K562 (cell line): ENCODE results near the gene TGFBR3L. TPM values are rescaled to one million over a fixed set of nuclear protein-coding genes. Genes with fewer than 3 reads are reported as not detected.

ENCODE experiments used
- ATAC-seq: fragments of 200-7000 bp; cut with Tn5 transposase; 3 replicates; pipeline ENCODE4 v1.9.1; 2020; ENCODE audit warnings: moderate library complexity
- BruUV-seq: library from RNA; stranded (reverse); fragments of 400-500 nt; replicated peaks from 2 replicates; lab custom pipeline; 2021; lab: Mats Ljungman, UMichigan
- CTCF ChIA-PET: fragments of 300-600 bp; formaldehyde crosslinking; extraction: SDS; loops from one replicate; lab custom pipeline; 2021; ENCODE audit warnings: low intra/inter-chr PET ratio; lab: Yijun Ruan, JAX
- POLR2A ChIA-PET: fragments of 300-600, 350-650 bp; sonication (Branson Sonifier 250); formaldehyde crosslinking; extraction: SDS; loops from one replicate; lab custom pipeline; 2021; ENCODE audit warnings: antibody characterized with exemption, inconsistent platforms; lab: Yijun Ruan, JAX
- DNase-seq, 4 experiments: peaks; one replicate each; pipeline versions ENCODE4 v3.0.0 to v3.0.0-alpha.2; 2011 to 2018; ENCODE audit warnings: low spot score in 3 of 4, mixed read lengths in 3 of 4; ENCODE audit errors: extremely low read depth in 1 of 4
- FAIRE-seq: peaks from 2 replicates; lab custom pipeline; 2011; peaks lifted over from hg19 to GRCh38; lab: Jason Lieb, UNC
- H2AFZ ChIP-seq: 2 replicates; pipeline ENCODE4 v1.6.0; 2011; ENCODE audit warnings: low read depth, low read length, control low read depth, inconsistent platforms
- H3K27ac ChIP-seq: fragments of 200-600 bp; 3 replicates; pipeline ENCODE4 v1.8.0; 2011; ENCODE audit warnings: low read depth, mild to moderate bottlenecking, control low read depth, inconsistent platforms, low read length, moderate library complexity, mixed read lengths; ENCODE audit errors: extremely low read depth
- H3K27me3 ChIP-seq, 2 experiments: fragments of 300-600 bp in 1 of 2; 2 replicates in 1 of 2; 3 replicates in 1 of 2; pipeline versions ENCODE4 v1.6.0 to v1.8.0; 2011; ENCODE audit warnings: inconsistent platforms in 2 of 2, low read length in 2 of 2, mild to moderate bottlenecking in 1 of 2, mixed read lengths in 1 of 2, moderate library complexity in 1 of 2; ENCODE audit not compliant: control insufficient read depth in 2 of 2, insufficient read depth in 2 of 2
- H3K36me3 ChIP-seq: fragments of 300-600 bp; 3 replicates; pipeline ENCODE4 v1.8.0; 2011; ENCODE audit warnings: mild to moderate bottlenecking, low read length, inconsistent platforms; ENCODE audit not compliant: control insufficient read depth, insufficient read depth
- H3K4me1 ChIP-seq, 2 experiments: fragments of 200-600 bp in 1 of 2; replicated peaks in 1 of 2; 2 replicates in 1 of 2; 3 replicates in 1 of 2; pipeline versions ENCODE4 v1.5.1 to v1.8.0; 2011; ENCODE audit warnings: inconsistent platforms in 2 of 2, low read length in 2 of 2, mild to moderate bottlenecking in 1 of 2, mixed read lengths in 1 of 2, moderate library complexity in 1 of 2; ENCODE audit not compliant: control insufficient read depth in 2 of 2, insufficient read depth in 2 of 2
- H3K4me2 ChIP-seq: 2 replicates; pipeline ENCODE4 v1.6.1; 2011; ENCODE audit warnings: low read length, control low read depth, inconsistent platforms, mixed read lengths; ENCODE audit not compliant: insufficient read depth
- H3K4me3 ChIP-seq: fragments of 200-600 bp; sonication (generic), shearing (Covaris generic); 2 replicates; pipeline ENCODE4 v1.5.1; 2016; ENCODE audit warnings: control low read depth, inconsistent platforms
- H3K79me2 ChIP-seq: fragments of 200-600 bp; 3 replicates; pipeline ENCODE4 v1.8.0; 2011; ENCODE audit warnings: low read length, inconsistent platforms; ENCODE audit not compliant: control insufficient read depth, insufficient read depth
- H3K9ac ChIP-seq, 2 experiments: 2 replicates each; pipeline versions ENCODE4 v1.6.0 to v1.6.1; 2011; ENCODE audit warnings: low read depth in 2 of 2, low read length in 2 of 2, control low read depth in 1 of 2, inconsistent platforms in 1 of 2, mild to moderate bottlenecking in 1 of 2, mixed read lengths in 1 of 2; ENCODE audit not compliant: insufficient read depth in 1 of 2
- H3K9me1 ChIP-seq: one replicate; pipeline ENCODE4 v1.6.0; 2011; ENCODE audit warnings: inconsistent platforms, mild to moderate bottlenecking, low read length, moderate library complexity; ENCODE audit not compliant: control insufficient read depth, insufficient read depth
- H3K9me3 ChIP-seq: replicated peaks from 2 replicates; pipeline ENCODE4 v1.5.1; 2011; ENCODE audit warnings: low read depth, low read length, inconsistent platforms; ENCODE audit not compliant: control insufficient read depth, insufficient read depth
- H4K20me1 ChIP-seq: replicated peaks from 2 replicates; pipeline ENCODE4 v1.6.1; 2011; ENCODE audit warnings: low read length, inconsistent platforms, mixed read lengths; ENCODE audit not compliant: control insufficient read depth, insufficient read depth
- CXXC5 ChIP-seq: fragments of 250-450 bp; sonication (Bioruptor Pico); IDR thresholded peaks from 2 replicates; pipeline ENCODE4 v1.8.0; 2022; ENCODE audit warnings: inconsistent platforms, mild to moderate bottlenecking, moderate library complexity
- HIVEP1 ChIP-seq: fragments of 250-450 bp; sonication (Bioruptor Pico); IDR thresholded peaks from 2 replicates; pipeline ENCODE4 v1.4.0; 2020; ENCODE audit warnings: mild to moderate bottlenecking
- ILF3 ChIP-seq: fragments of 450-650 bp; IDR thresholded peaks from 2 replicates; pipeline ENCODE4 v1.6.1; 2018; ENCODE audit warnings: antibody characterized with exemption, mild to moderate bottlenecking, moderate library complexity, borderline replicate concordance
- MED1 ChIP-seq: sonication (generic); formaldehyde crosslinking; IDR thresholded peaks from 2 replicates; pipeline ENCODE4 v1.8.1; 2023; ENCODE audit warnings: missing genetic modification reagents, borderline replicate concordance
- MYC ChIP-seq, 2 experiments: fragments of 250-450 bp in 1 of 2; sonication (Bioruptor Pico) in 1 of 2; IDR thresholded peaks; 2 replicates each; pipeline versions ENCODE4 v1.5.1 to v1.6.1; 2012 to 2021; ENCODE audit warnings: low read depth in 2 of 2, borderline replicate concordance in 1 of 2, improper control_type of control experiment in 1 of 2, low read length in 1 of 2, mild to moderate bottlenecking in 1 of 2, moderate library complexity in 1 of 2
- PML ChIP-seq: IDR thresholded peaks from 2 replicates; pipeline ENCODE4 v1.6.1; 2012; ENCODE audit warnings: low read length, inconsistent platforms
- RFX7 ChIP-seq: fragments of 250-450 bp; sonication (Bioruptor Pico); IDR thresholded peaks from 2 replicates; pipeline ENCODE4 v1.5.1; 2021; ENCODE audit warnings: mild to moderate bottlenecking
- SNAPC5 ChIP-seq: fragments of 250-450 bp; sonication (Bioruptor Pico); IDR thresholded peaks from 2 replicates; pipeline ENCODE4 v1.8.0; 2021; ENCODE audit warnings: moderate library complexity, mild to moderate bottlenecking, inconsistent platforms
- TARDBP ChIP-seq: fragments of 450-650 bp; IDR thresholded peaks from 2 replicates; pipeline ENCODE4 v1.6.1; 2016
- ZBTB33 ChIP-seq: sonication (generic); formaldehyde crosslinking; IDR thresholded peaks from 2 replicates; pipeline ENCODE4 v1.8.1; 2023; ENCODE audit warnings: mild to moderate bottlenecking, missing genetic modification reagents
- ZBTB34 ChIP-seq: fragments of 250-450 bp; sonication (Bioruptor Pico); IDR thresholded peaks from 2 replicates; pipeline ENCODE4 v1.8.0; 2021; ENCODE audit warnings: mild to moderate bottlenecking, moderate library complexity
- ZBTB8A ChIP-seq: fragments of 450-650 bp; IDR thresholded peaks from 2 replicates; pipeline ENCODE4 v1.6.1; 2018; ENCODE audit warnings: mild to moderate bottlenecking, moderate library complexity; ENCODE audit not compliant: partially characterized antibody
- ZNF165 ChIP-seq: fragments of 250-450 bp; sonication (Bioruptor Pico); IDR thresholded peaks from 2 replicates; pipeline ENCODE4 v1.4.0; 2020; ENCODE audit warnings: borderline replicate concordance
- ZNF41 ChIP-seq: fragments of 250-450 bp; sonication (Bioruptor Pico); conservative IDR thresholded peaks from 2 replicates; pipeline ENCODE4 v1.4.0; 2020; ENCODE audit warnings: mild to moderate bottlenecking
- ZNF551 ChIP-seq: fragments of 250-450 bp; sonication (Bioruptor Pico); IDR thresholded peaks from 2 replicates; pipeline ENCODE4 v1.5.0; 2021; ENCODE audit warnings: mild to moderate bottlenecking, moderate library complexity
- ZZZ3 ChIP-seq: fragments of 450-650 bp; IDR thresholded peaks from 2 replicates; pipeline ENCODE4 v1.6.1; 2016; ENCODE audit warnings: antibody characterized with exemption, mild to moderate bottlenecking, moderate library complexity
- WGBS: fragments of 100-300 bp; shearing (Covaris generic); methylation state at CpG from one replicate; pipeline ENCODE4 v1.1.6; 2016; ENCODE audit warnings: low coverage, mixed read lengths; ENCODE audit not compliant: insufficient coverage; ENCODE audit errors: missing lambda C conversion rate; 5-methylcytosine and 5-hydroxymethylcytosine counted together
- in situ Hi-C: fragments of 300-500 bp; cut with MboI; formaldehyde crosslinking; loops from 4 replicates; pipeline ENCODE4 v1.15.0; 2018; ENCODE audit warnings: inconsistent platforms, mixed read lengths
- intact Hi-C: fragments of 100-400 bp; cut with micrococcal nuclease; formaldehyde crosslinking; loops from 2 replicates; pipeline ENCODE4 v1.14.2; 2022
- polyA plus RNA-seq, 8 experiments: library from polyadenylated mRNA; depleted of rRNA in 4 of 8; stranded (reverse) in 5 of 8; unstranded in 3 of 8; fragments of >200 nt; fragmentation: Nextera tagmentation in 2 of 8; fragmentation: Illumina TruSeq in 1 of 8; extraction: Ambion mirVana in 2 of 8; extraction: Trizol in 1 of 8; gene quantifications; 2 replicates each; pipeline versions ENCODE4 v1.2.1 to v1.2.3, GENCODE V29; 2011 to 2014; ENCODE audit warnings: inconsistent platforms in 1 of 8, missing spikeins in 1 of 8
- total RNA-seq, 7 experiments: library from RNA; depleted of rRNA in 6 of 7; stranded (reverse); fragments of >200 nt in 6 of 7; fragmentation: Illumina TruSeq in 2 of 7; extraction: Trizol in 2 of 7; gene quantifications; 2 replicates each; pipeline versions ENCODE4 v1.2.1 to v1.2.3, GENCODE V29; 2011 to 2021; ENCODE audit warnings: low replicate concordance in 1 of 7

The TGFBR3L gene
- total and polyA plus RNA-seq, 9 of the 15 experiments (the other 6 are each of a cell fraction or from before 2014, with no cell fraction given): not detected

GRCh38 chr19:7868326-7868670 lies 46.3 kb upstream of the TGFBR3L start (continued):
- no peak for TF ChIP-seq ZBTB8A
- TF ChIP-seq, all 486 proteins: peak for 27

GRCh38 chr19:7868671-7869452 lies 45.8 kb upstream of the TGFBR3L start:
- FAIRE-seq: peak; percentile 99
- POLR2A ChIA-PET: interaction anchor here (0.6 to 2.0 kb wide), 17 partner anchors 10 to 527 kb away, joined by 3 to 16 read pairs (median 3); partner anchors contain the start of genes MAP2K7, PET100, SNAPC2 and XAB2
- Histone ChIP-seq H3K4me2 (peak overlapping the region; percentile 83), H3K27ac (peak overlapping the region; percentile 71), H2AFZ (peak overlapping the region; percentile 99), H3K4me1 (peaks cover 15 to 89% of the 10 kb centered on the region in 2 experiments; a peak in 4 of 5 replicates), H3K79me2 (no peaks in the 10 kb centered on the region), H3K4me3 (peak overlapping the region; percentile 75), H3K9ac (peak overlapping the region; percentile 54 to 88), H3K9me1 (no peaks in the 10 kb centered on the region), H3K9me3 (no peaks in the 10 kb centered on the region), H4K20me1 (peaks cover 13% of the 10 kb centered on the region), H3K27me3 (no peaks in the 10 kb centered on the region; a peak in 1 of 5 replicates), H3K36me3 (no peaks in the 10 kb centered on the region)
- CTCF ChIA-PET: interaction anchor here (1.2 kb wide), 1 partner anchor 16 kb away, joined by 3 read pairs; no protein-coding TSS in a partner anchor
- intact Hi-C loops (no loop called here), in situ Hi-C loops (no loop called here)
- no TSS peak for BruUV-seq
- peak; percentile 78 to 94 (median 85) for DNase-seq
- peak; percentile 68 for ATAC-seq
- WGBS: under 1% methylated on average over 50 of the region's 67 CpGs
- TF ChIP-seq ZBTB34 (CRISPR knock-in tag) (no peak), ZZZ3 (no peak), MED1 (CRISPR knock-in tag) (0 out of 2 replicates have a peak, but pooled peaks have one; percentile 39), ZNF551 (CRISPR knock-in tag) (no peak), PML (no peak), SNAPC5 (CRISPR knock-in tag) (no peak), ZNF41 (CRISPR knock-in tag) (no peak), ZNF165 (CRISPR knock-in tag) (no peak), CXXC5 (peak; percentile 90), MYC (IDR thresholded peaks at IDR 0.05; ENCODE audit: low read depth, low read length) (0 out of 2 replicates have a peak, but pooled peaks have one; percentile 60), MYC (CRISPR knock-in tag; IDR thresholded peaks at IDR 0.05; ENCODE audit: borderline replicate concordance, low read depth) (no peak), ZBTB33 (CRISPR knock-in tag) (peak; percentile 34; the same call in 1 of the 2 replicates), TARDBP (0 out of 2 replicates have a peak, but pooled peaks have one; percentile 19), ILF3 (no peak), HIVEP1 (no peak), RFX7 (CRISPR knock-in tag) (no peak)
